RWPE2 (cell line): Measurements from ENCODE around the gene LIPC.

Experiments used
- ATAC-seq: fragments of 200-7000 bp; cut with Tn5 transposase; 3 replicates; pipeline ENCODE4 v1.9.1; 2021; ENCODE audit warnings: low read depth
- DNase-seq: peaks from one replicate; pipeline ENCODE4 v3.0.0-alpha.2; 2020; ENCODE audit warnings: low spot score
- H3K27ac ChIP-seq: fragments of 450-650 bp; 2 replicates; pipeline ENCODE4 v1.5.1; 2017; ENCODE audit warnings: mild to moderate bottlenecking; ENCODE audit not compliant: poor library complexity, severe bottlenecking
- H3K27me3 ChIP-seq: fragments of 250-450 bp; sonication (Bioruptor Pico); 2 replicates; pipeline ENCODE4 v1.5.1; 2021; ENCODE audit warnings: mild to moderate bottlenecking, moderate library complexity; ENCODE audit not compliant: insufficient read depth, poor library complexity, severe bottlenecking
- H3K36me3 ChIP-seq: fragments of 250-450 bp; sonication (Bioruptor Pico); 2 replicates; pipeline ENCODE4 v1.5.1; 2020; ENCODE audit warnings: low read depth, mild to moderate bottlenecking, moderate library complexity
- H3K4me1 ChIP-seq: fragments of 250-450 bp; sonication (Bioruptor Pico); 2 replicates; pipeline ENCODE4 v1.5.1; 2021; ENCODE audit warnings: mild to moderate bottlenecking, moderate library complexity; ENCODE audit not compliant: insufficient read depth, poor library complexity, severe bottlenecking
- H3K4me3 ChIP-seq: fragments of 250-450 bp; sonication (Bioruptor Pico); 2 replicates; pipeline ENCODE4 v1.5.1; 2021; ENCODE audit warnings: mild to moderate bottlenecking, moderate library complexity; ENCODE audit not compliant: severe bottlenecking
- H3K9me3 ChIP-seq: fragments of 250-450 bp; sonication (Bioruptor Pico); 2 replicates; pipeline ENCODE4 v1.5.1; 2021; ENCODE audit warnings: mild to moderate bottlenecking, moderate library complexity; ENCODE audit not compliant: severe bottlenecking
- TF ChIP-seq, protein P1 (sequence below): fragments of 450-650 bp; IDR thresholded peaks from one replicate; pipeline ENCODE4 v1.5.1; 2017; ENCODE audit warnings: mild to moderate bottlenecking, moderate library complexity; ENCODE audit not compliant: poor library complexity, severe bottlenecking

LIPC gene

DNA sequence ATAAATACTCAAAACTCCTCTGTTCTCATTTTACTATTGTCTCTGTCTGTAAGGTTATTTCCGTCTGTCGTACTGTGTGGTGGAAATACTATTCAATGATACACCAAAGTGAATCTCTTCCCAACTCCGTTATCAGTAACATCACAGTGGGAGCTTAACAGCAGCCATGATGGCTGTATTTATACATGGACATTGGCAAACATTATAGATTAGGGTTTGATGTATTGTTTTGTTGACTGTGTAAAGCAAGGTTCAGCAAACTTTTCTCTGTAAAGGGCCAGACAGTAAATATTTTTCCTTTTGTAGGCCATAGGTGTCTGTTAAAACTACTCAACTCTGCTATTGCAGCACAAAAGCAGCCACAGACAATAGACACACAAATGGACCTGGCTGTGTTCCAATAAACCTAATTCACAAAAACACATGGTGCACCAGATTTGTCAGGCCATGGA, 23.2 kb downstream of the LIPC start:
- Histone ChIP-seq H3K36me3 (no peaks in the 10 kb centered on the region), H3K27me3 (no peaks in the 10 kb centered on the region), H3K9me3 (no peaks in the 10 kb centered on the region), H3K27ac (no peak overlapping the region), H3K4me3 (no peak overlapping the region), H3K4me1 (peaks cover 22% of the 10 kb centered on the region)
- no peak for DNase-seq
- ATAC-seq: no peak
- TF ChIP-seq, protein P1, sequence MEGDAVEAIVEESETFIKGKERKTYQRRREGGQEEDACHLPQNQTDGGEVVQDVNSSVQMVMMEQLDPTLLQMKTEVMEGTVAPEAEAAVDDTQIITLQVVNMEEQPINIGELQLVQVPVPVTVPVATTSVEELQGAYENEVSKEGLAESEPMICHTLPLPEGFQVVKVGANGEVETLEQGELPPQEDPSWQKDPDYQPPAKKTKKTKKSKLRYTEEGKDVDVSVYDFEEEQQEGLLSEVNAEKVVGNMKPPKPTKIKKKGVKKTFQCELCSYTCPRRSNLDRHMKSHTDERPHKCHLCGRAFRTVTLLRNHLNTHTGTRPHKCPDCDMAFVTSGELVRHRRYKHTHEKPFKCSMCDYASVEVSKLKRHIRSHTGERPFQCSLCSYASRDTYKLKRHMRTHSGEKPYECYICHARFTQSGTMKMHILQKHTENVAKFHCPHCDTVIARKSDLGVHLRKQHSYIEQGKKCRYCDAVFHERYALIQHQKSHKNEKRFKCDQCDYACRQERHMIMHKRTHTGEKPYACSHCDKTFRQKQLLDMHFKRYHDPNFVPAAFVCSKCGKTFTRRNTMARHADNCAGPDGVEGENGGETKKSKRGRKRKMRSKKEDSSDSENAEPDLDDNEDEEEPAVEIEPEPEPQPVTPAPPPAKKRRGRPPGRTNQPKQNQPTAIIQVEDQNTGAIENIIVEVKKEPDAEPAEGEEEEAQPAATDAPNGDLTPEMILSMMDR: no peak

DNA sequence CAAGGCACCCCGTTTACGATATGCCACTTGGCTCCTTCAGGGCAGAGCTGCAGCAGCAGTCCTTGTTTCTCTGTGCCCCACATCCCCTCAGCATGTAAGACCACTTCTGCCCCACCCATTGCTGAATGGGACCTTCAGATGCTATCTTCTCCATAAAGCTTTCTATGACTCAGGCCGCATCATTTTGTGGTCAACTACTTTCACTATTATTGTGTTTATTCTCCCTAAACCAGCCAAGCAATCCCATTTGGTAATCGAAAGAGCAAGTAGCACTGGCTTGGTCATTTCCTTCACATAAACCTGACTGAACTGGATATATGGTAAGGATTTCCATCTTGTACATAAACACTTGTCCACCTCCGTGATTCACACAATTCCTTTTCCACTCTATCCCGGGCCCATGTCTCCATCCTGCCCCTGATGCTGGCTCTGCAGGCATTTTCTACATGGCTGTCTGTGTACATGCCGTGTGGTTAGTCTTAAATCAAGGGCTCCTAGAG, 25.7 kb downstream of the LIPC start:
- H3K4me1 ChIP-seq: peaks cover 25% of the 10 kb centered on the region
- peak overlapping the region; percentile 51 for H3K27ac ChIP-seq
- ATAC-seq: peak; percentile 85

DNA sequence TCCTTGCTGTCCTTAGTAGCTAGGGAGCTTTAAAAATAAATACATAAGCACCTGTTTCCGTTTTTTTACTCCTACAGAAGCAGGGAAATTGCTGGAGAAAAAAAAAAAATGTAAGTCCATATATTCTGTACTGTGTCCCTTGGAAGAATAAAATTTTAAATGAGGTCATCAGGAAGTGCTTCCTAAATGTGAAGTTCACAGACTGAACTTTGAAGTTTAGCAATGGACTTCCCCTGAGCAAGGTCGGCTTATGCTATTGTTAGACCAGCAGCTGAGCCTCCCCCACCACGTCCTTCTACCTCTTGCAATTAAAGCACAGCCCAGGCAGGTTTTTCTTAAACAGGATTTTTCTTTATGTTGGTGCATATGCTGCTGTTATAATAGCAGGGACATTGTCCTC, 26.3 kb downstream of the LIPC start:
- ATAC-seq (no peak), DNase-seq (no peak)
- H3K27ac ChIP-seq: peak overlapping the region; percentile 51
- H3K4me3 ChIP-seq: no peak overlapping the region
- TF ChIP-seq, protein P1: no peak
- no peaks in the 10 kb centered on the region for H3K9me3 ChIP-seq
- no peaks in the 10 kb centered on the region for H3K27me3 ChIP-seq
- no peaks in the 10 kb centered on the region for H3K36me3 ChIP-seq
- peaks cover 31% of the 10 kb centered on the region for H3K4me1 ChIP-seq

More for the DNA sequence above, 25.7 kb downstream of the LIPC start:
- H3K27me3 ChIP-seq: no peaks in the 10 kb centered on the region
- H3K9me3 ChIP-seq: no peaks in the 10 kb centered on the region
- H3K4me3 ChIP-seq: no peak overlapping the region
- DNase-seq: no peak
- no peaks in the 10 kb centered on the region for H3K36me3 ChIP-seq
- TF ChIP-seq, protein P1: no peak

DNA sequence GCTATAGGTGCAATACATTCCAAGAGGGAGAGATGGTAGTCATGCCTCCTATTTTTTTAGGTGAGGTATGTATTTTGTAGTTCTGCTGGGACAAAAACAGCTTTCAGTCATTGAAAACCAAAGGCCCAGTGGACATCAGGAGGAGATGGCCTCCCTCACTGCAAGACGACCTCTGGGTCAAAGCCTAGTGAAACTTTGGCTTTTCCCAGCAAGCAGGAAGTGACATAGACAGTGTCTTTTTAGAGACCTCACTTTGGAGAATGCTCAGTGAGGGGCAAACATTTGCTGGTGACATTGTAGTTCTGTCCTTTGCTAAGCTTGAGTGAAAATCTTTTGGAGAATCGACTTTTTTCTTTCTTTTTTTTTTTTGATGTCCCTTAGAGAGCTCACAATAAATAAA, 27.3 kb downstream of the LIPC start:
- TF ChIP-seq, protein P1: no peak
- DNase-seq: no peak
- Histone ChIP-seq H3K4me1 (peaks cover 31% of the 10 kb centered on the region), H3K27me3 (no peaks in the 10 kb centered on the region), H3K9me3 (no peaks in the 10 kb centered on the region), H3K36me3 (no peaks in the 10 kb centered on the region), H3K4me3 (no peak overlapping the region), H3K27ac (no peak overlapping the region)
- no peak for ATAC-seq

DNA sequence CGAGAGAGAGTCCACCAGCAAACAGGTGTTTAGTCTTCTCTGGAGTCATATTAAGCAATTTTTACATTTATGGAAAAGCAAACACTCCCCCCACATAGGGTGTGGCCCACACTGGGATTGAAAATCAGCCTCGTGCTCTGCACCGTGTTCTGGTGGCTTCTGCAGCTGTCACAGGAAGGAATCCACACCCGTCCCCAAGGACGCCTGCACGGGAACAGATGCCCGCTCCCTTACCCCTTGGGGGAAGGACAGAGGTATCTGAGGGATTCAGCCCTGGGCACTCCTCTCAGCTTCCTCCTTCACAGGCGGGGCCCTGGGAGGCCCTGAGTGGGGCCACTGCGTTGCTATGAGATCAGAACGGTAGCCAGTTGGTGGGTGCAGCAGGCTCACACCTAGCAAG, 27.8 kb downstream of the LIPC start:
- Histone ChIP-seq H3K27ac (no peak overlapping the region), H3K36me3 (no peaks in the 10 kb centered on the region), H3K9me3 (no peaks in the 10 kb centered on the region), H3K4me1 (peaks cover 31% of the 10 kb centered on the region), H3K27me3 (no peaks in the 10 kb centered on the region), H3K4me3 (no peak overlapping the region)
- TF ChIP-seq, protein P1: no peak
- no peak for ATAC-seq
- DNase-seq: no peak
